Keratinocyte (primary cell): ENCODE results near the gene NLRP6.

Experiments used
- CTCF ChIP-seq, 3 experiments: IDR thresholded peaks in 1 of 3; conservative IDR thresholded peaks in 1 of 3; optimal IDR thresholded peaks in 1 of 3; 2 replicates in 2 of 3; 3 replicates in 1 of 3; pipeline versions ENCODE3 to v1.5.1; 2011; ENCODE audit warnings: low read length in 3 of 3, mild to moderate bottlenecking in 3 of 3, moderate library complexity in 2 of 3, control low read depth in 1 of 3, inconsistent platforms in 1 of 3; ENCODE audit not compliant: insufficient read depth in 2 of 3; ENCODE audit errors: extremely low read depth in 1 of 3
- EZH2 ChIP-seq: IDR thresholded peaks from one replicate; pipeline ENCODE4 v1.6.1; 2012; ENCODE audit warnings: inconsistent platforms, mild to moderate bottlenecking, low read length, moderate library complexity

GRCh38 chr11:315516-315994 is 37.3 kb downstream of the NLRP6 start:
- TF ChIP-seq CTCF (optimal IDR thresholded peaks at IDR 0.05 in 1 of 3, IDR thresholded peaks at IDR 0.05 in 1 of 3, conservative IDR thresholded peaks at IDR 0.05 in 1 of 3; ENCODE audit: extremely low read depth in 1 of 3, insufficient read depth in 2 of 3, low read length in 3 of 3) (no peak), EZH2 (no peak)
